GM23338 (cell line): ENCODE results near the gene VWA5A. TPM values are rescaled to one million over a fixed set of nuclear protein-coding genes. Genes with fewer than 3 reads are reported as not detected.
A peak's percentile ranks its signal among the peaks of the same experiment; 100 is the strongest.

Experiments used
- ATAC-seq: fragments of 200-7000 bp; cut with Tn5 transposase; 3 replicates; pipeline ENCODE4 v1.9.1; 2020
- DNase-seq: peaks from one replicate; pipeline ENCODE4 v3.0.0-alpha.2; 2015; ENCODE audit warnings: low spot score
- H2AFZ ChIP-seq: fragments of 200-600 bp; sonication (generic); 2 replicates; pipeline ENCODE4 v1.8.0; 2016; ENCODE audit warnings: antibody characterized with exemption, mild to moderate bottlenecking, moderate library complexity
- H3F3A ChIP-seq: fragments of 200-600 bp; sonication (generic); replicated peaks from 2 replicates; pipeline ENCODE4 v1.8.0; 2017; ENCODE audit warnings: antibody characterized with exemption, mixed run types, low read depth
- H3K27ac ChIP-seq: fragments of 200-600 bp; sonication (generic); 2 replicates; pipeline ENCODE4 v1.6.1; 2016; ENCODE audit warnings: low read depth
- H3K27me3 ChIP-seq: fragments of 200-600 bp; sonication (generic); 2 replicates; pipeline ENCODE4 v1.8.0; 2016; ENCODE audit warnings: mild to moderate bottlenecking, mixed run types, moderate library complexity; ENCODE audit not compliant: insufficient read depth
- H3K36me3 ChIP-seq: fragments of 200-600 bp; sonication (generic); 2 replicates; pipeline ENCODE4 v1.8.0; 2016; ENCODE audit warnings: mild to moderate bottlenecking; ENCODE audit not compliant: insufficient read depth
- H3K4me1 ChIP-seq: fragments of 200-600 bp; sonication (generic); 2 replicates; pipeline ENCODE4 v1.8.0; 2016; ENCODE audit warnings: mild to moderate bottlenecking, moderate library complexity; ENCODE audit not compliant: insufficient read depth
- H3K4me2 ChIP-seq: fragments of 200-600 bp; sonication (generic); 2 replicates; pipeline ENCODE4 v1.7.1; 2017; ENCODE audit warnings: mixed run types
- H3K4me3 ChIP-seq: fragments of 200-600 bp; sonication (generic); 2 replicates; pipeline ENCODE4 v1.6.1; 2016; ENCODE audit warnings: mixed run types
- H3K79me2 ChIP-seq: fragments of 200-600 bp; sonication (generic); replicated peaks from 2 replicates; pipeline ENCODE4 v1.8.0; 2017; ENCODE audit warnings: mild to moderate bottlenecking; ENCODE audit not compliant: insufficient read depth
- H3K9me2 ChIP-seq: fragments of 200-600 bp; sonication (generic); 2 replicates; pipeline ENCODE4 v1.8.0; 2017; ENCODE audit not compliant: insufficient read depth
- H4K20me1 ChIP-seq: fragments of 200-600 bp; sonication (generic); replicated peaks from 2 replicates; pipeline ENCODE4 v1.8.0; 2017; ENCODE audit warnings: mild to moderate bottlenecking; ENCODE audit not compliant: insufficient read depth
- H3K27ac Mint-ChIP-seq: 2 replicates; pipeline ENCODE4 v1.8.0; 2020; ENCODE audit warnings: inconsistent platforms, mild to moderate bottlenecking, moderate library complexity, mixed read lengths
- H3K27me3 Mint-ChIP-seq: 3 replicates; pipeline ENCODE4 v1.8.0; 2022; ENCODE audit warnings: low read depth, mild to moderate bottlenecking, moderate library complexity, mixed read lengths, inconsistent platforms; ENCODE audit not compliant: insufficient read depth, poor library complexity
- H3K36me3 Mint-ChIP-seq: 3 replicates; pipeline ENCODE4 v1.8.0; 2021; ENCODE audit warnings: low read depth, mild to moderate bottlenecking, inconsistent platforms, moderate library complexity, mixed read lengths
- H3K4me1 Mint-ChIP-seq: 3 replicates; pipeline ENCODE4 v1.8.0; 2020; ENCODE audit warnings: mild to moderate bottlenecking, inconsistent platforms, mixed read lengths
- H3K4me3 Mint-ChIP-seq: 3 replicates; pipeline ENCODE4 v1.8.0; 2021; ENCODE audit warnings: moderate library complexity, mild to moderate bottlenecking, inconsistent platforms, mixed read lengths
- H3K9me3 Mint-ChIP-seq: 3 replicates; pipeline ENCODE4 v1.8.0; 2020; ENCODE audit warnings: moderate library complexity, mild to moderate bottlenecking, inconsistent platforms, mixed read lengths
- CTCF ChIP-seq, 2 experiments: fragments of 200-600 bp in 1 of 2; sonication (generic) in 1 of 2; conservative IDR thresholded peaks; 2 replicates each; pipeline versions ENCODE4 v1.5.1 to v1.6.1; 2016 to 2017; ENCODE audit warnings: antibody characterized with exemption in 2 of 2, low read depth in 2 of 2, mild to moderate bottlenecking in 2 of 2, moderate library complexity in 1 of 2
- EZH2phosphoT487 ChIP-seq: fragments of 200-600 bp; sonication (generic); IDR thresholded peaks from one replicate; pipeline ENCODE4 v1.8.1; 2018; ENCODE audit warnings: antibody characterized with exemption; ENCODE audit not compliant: unreplicated experiment
- ZNF462 ChIP-seq: fragments of 250-450 bp; sonication (Bioruptor Pico); IDR thresholded peaks from 2 replicates; pipeline ENCODE4 v1.5.0; 2020; ENCODE audit warnings: mild to moderate bottlenecking, moderate library complexity
- polyA plus RNA-seq: library from polyadenylated mRNA; unstranded; fragments of >200 nt; fragmentation: Nextera tagmentation; extraction: Ambion mirVana; gene quantifications from 2 replicates; pipeline ENCODE4 v1.2.1, GENCODE V29; 2016
- total RNA-seq: library from RNA; depleted of rRNA; stranded (reverse); fragments of >200 nt; shearing (Covaris generic); gene quantifications from 2 replicates; pipeline ENCODE4 v1.2.3, GENCODE V29; 2014
- TF ChIP-seq, protein P1 (sequence below): IDR thresholded peaks from 2 replicates; pipeline ENCODE4 v1.6.1; 2016; ENCODE audit warnings: antibody characterized with exemption

The VWA5A gene
- total and polyA plus RNA-seq, 2 experiments from 2014 or later, result 10.0 to 13.5 TPM

DNA sequence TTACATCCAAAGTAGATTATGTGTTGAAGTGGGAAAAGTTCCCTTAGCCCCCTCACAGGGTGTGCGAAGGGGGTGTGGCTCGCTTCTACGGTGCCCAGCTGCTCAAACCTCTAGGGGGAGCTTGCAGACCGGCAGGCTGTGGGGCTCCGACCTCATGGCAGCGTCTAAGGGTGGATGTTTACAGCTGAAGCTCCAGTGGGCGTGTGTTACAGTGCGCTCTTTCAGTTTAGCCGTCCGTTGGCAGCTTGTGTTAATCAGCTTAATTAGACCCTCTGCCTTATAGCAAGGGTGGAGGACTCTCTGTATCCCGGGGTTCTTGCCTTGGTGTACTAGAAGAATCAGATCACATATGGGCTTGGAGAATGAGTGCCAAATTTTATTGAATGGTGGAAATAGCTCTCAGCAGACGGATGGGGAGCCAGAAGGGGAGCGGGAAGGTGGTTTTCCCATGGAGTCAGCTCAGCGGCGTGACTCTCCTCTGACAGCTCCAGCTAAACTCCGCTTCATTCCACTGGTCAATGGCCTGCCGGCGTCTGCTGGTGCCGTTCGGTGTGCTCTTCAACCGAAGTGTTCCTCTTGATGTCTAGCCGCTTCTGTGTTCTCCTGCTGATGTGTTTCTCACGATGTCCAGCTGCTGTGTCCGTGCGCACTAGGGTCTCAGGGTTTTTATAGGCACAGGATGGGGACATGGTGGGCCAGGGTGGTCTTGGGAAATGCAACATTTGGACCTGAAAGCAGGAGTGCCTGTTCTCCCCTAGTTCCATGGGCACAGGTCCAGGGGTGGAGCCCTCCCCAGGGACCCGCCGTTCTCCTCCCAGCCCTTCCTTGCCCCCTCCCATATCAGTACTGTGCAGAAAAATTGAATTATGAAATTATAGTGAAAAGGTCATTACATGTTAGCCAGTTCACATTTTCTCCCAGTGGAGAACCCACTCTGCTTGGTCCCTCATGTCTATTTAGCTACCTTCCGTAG, 45.5 kb upstream of the VWA5A start:
- Mint-ChIP-seq H3K4me3 (peak overlapping the region; percentile 11; the same call in 1 of the 3 replicates), H3K27me3 (no peaks in the 10 kb centered on the region), H3K36me3 (no peaks in the 10 kb centered on the region; the same call in 2 of the 3 replicates), H3K4me1 (peaks cover 18% of the 10 kb centered on the region), H3K27ac (peak overlapping the region; percentile 64; the same call in 1 of the 2 replicates), H3K9me3 (no peaks in the 10 kb centered on the region)
- TF ChIP-seq CTCF (conservative IDR thresholded peaks at IDR 0.05; ENCODE audit: low read depth in 2 of 2), result peak; percentile 74 to 90
- TF ChIP-seq, protein P1, sequence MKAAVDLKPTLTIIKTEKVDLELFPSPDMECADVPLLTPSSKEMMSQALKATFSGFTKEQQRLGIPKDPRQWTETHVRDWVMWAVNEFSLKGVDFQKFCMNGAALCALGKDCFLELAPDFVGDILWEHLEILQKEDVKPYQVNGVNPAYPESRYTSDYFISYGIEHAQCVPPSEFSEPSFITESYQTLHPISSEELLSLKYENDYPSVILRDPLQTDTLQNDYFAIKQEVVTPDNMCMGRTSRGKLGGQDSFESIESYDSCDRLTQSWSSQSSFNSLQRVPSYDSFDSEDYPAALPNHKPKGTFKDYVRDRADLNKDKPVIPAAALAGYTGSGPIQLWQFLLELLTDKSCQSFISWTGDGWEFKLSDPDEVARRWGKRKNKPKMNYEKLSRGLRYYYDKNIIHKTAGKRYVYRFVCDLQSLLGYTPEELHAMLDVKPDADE, result no peak
- peak overlapping the region; percentile 81 for H3K4me2 ChIP-seq
- H4K20me1 ChIP-seq, result no peaks in the 10 kb centered on the region
- ATAC-seq (peak; percentile 99), DNase-seq (peak; percentile 86)
- peaks cover 4% of the 10 kb centered on the region; the same call in 1 of the 2 replicates for H3K4me1 ChIP-seq
- H3K27me3 ChIP-seq, result no peaks in the 10 kb centered on the region
- no peaks in the 10 kb centered on the region for H3K79me2 ChIP-seq
- H3K4me3 ChIP-seq, result peak overlapping the region; percentile 53
- H2AFZ ChIP-seq, result peak overlapping the region; percentile 89; the same call in 1 of the 2 replicates
- H3F3A ChIP-seq, result no peaks in the 10 kb centered on the region
- H3K9me2 ChIP-seq, result no peaks in the 10 kb centered on the region
- H3K36me3 ChIP-seq, result no peaks in the 10 kb centered on the region
- H3K27ac ChIP-seq, result no peak overlapping the region

- Histone ChIP-seq H3K27me3 (no peaks in the 10 kb centered on the region), H2AFZ (no peak overlapping the region), H3K9me2 (no peaks in the 10 kb centered on the region), H4K20me1 (no peaks in the 10 kb centered on the region), H3F3A (no peaks in the 10 kb centered on the region), H3K4me1 (peaks cover 4% of the 10 kb centered on the region; the same call in 1 of the 2 replicates), H3K36me3 (no peaks in the 10 kb centered on the region), H3K79me2 (no peaks in the 10 kb centered on the region), H3K27ac (no peak overlapping the region), H3K4me3 (no peak overlapping the region), H3K4me2 (no peak overlapping the region)
- ATAC-seq (0 out of 3 replicates have a peak, but pooled peaks have one; percentile 11), DNase-seq (peak; percentile 71)
- TF ChIP-seq ZNF462 (CRISPR knock-in tag) (no peak), EZH2phosphoT487 (no peak), CTCF (conservative IDR thresholded peaks at IDR 0.05; ENCODE audit: low read depth in 2 of 2) (peak; percentile 84 to 85)
- Mint-ChIP-seq H3K9me3 (no peaks in the 10 kb centered on the region), H3K27ac (no peak overlapping the region), H3K36me3 (no peaks in the 10 kb centered on the region; the same call in 2 of the 3 replicates), H3K4me1 (peaks cover 18% of the 10 kb centered on the region), H3K27me3 (no peaks in the 10 kb centered on the region), H3K4me3 (no peak overlapping the region)
Observed at GRCh38 chr11:124070915-124071622, 44.2 kb upstream of the VWA5A start.
